Non-pigmented ciliary epithelial cell (primary cell): ENCODE measurements around the gene TRIM44.
"Not testable (repeated sequence)": the region's sequence is repeated elsewhere in the genome, so short reads cannot be mapped to it uniquely, and the experiment has no call there.

Experiments
- DNase-seq: peaks from one replicate; pipeline ENCODE4 v3.0.0-alpha.2; 2010; ENCODE audit warnings: low read depth

The TRIM44 gene

GRCh38 chr11:35753573-35753972 is 91.0 kb downstream of the TRIM44 start:
- not testable (repeated sequence) for DNase-seq

- DNase-seq = not testable (repeated sequence)
Measured at GRCh38 chr11:35759951-35760350, 97.4 kb downstream of the TRIM44 start.

GRCh38 chr11:35761899-35762298 is 99.3 kb downstream of the TRIM44 start:
- no peak for DNase-seq

GRCh38 chr11:35763301-35763700 is 100.7 kb downstream of the TRIM44 start:
- no peak for DNase-seq

- no peak for DNase-seq
Measured at GRCh38 chr11:35763765-35764164, 101.2 kb downstream of the TRIM44 start.

GRCh38 chr11:35764417-35764816 is 101.8 kb downstream of the TRIM44 start:
- DNase-seq = no peak

GRCh38 chr11:35765211-35765610 is 102.6 kb downstream of the TRIM44 start:
- no peak for DNase-seq

GRCh38 chr11:35766651-35767050 is 104.1 kb downstream of the TRIM44 start:
- DNase-seq = no peak

GRCh38 chr11:35770425-35770824 is 107.8 kb downstream of the TRIM44 start:
- peak; percentile 54 for DNase-seq

- no peak for DNase-seq
Measured at GRCh38 chr11:35771722-35772121, 109.1 kb downstream of the TRIM44 start.

- not testable (repeated sequence) for DNase-seq
Measured at GRCh38 chr11:35777241-35777640, 114.7 kb downstream of the TRIM44 start.

- not testable (repeated sequence) for DNase-seq
Measured at GRCh38 chr11:35778943-35779342, 116.4 kb downstream of the TRIM44 start.

GRCh38 chr11:35779409-35779808 is 116.8 kb downstream of the TRIM44 start:
- DNase-seq = no peak

- no peak for DNase-seq
Measured at GRCh38 chr11:35780951-35781860, 118.6 kb downstream of the TRIM44 start.

GRCh38 chr11:35781861-35782470 is 119.4 kb downstream of the TRIM44 start:
- no peak for DNase-seq

GRCh38 chr11:35783809-35784208 is 121.2 kb downstream of the TRIM44 start:
- no peak for DNase-seq

GRCh38 chr11:35784699-35785098 is 122.1 kb downstream of the TRIM44 start:
- no peak for DNase-seq

- no peak for DNase-seq
Measured at GRCh38 chr11:35785287-35786167, 123.0 kb downstream of the TRIM44 start.

GRCh38 chr11:35786188-35786587 is 123.6 kb downstream of the TRIM44 start:
- no peak for DNase-seq

GRCh38 chr11:35787013-35787504 is 124.5 kb downstream of the TRIM44 start:
- DNase-seq = no peak

GRCh38 chr11:35787626-35788025 is 125.1 kb downstream of the TRIM44 start:
- no peak for DNase-seq
